MM.1S (cell line): Measurements from ENCODE around the gene SLC24A4.

Source experiments
- DNase-seq: peaks from one replicate; pipeline ENCODE4 v3.0.0-alpha.2; 2015
- H2AFZ ChIP-seq: fragments of 300-600 bp; sonication (generic); 2 replicates; pipeline ENCODE4 v1.6.0; 2016; ENCODE audit warnings: antibody characterized with exemption, low read length
- H3F3A ChIP-seq: fragments of 300-600 bp; sonication (generic); 2 replicates; pipeline ENCODE4 v1.6.1; 2016; ENCODE audit warnings: mild to moderate bottlenecking, antibody characterized with exemption, low read length, moderate library complexity, mixed read lengths; ENCODE audit not compliant: insufficient read depth
- H3K27ac ChIP-seq: fragments of 300-600 bp; sonication (generic); 2 replicates; pipeline ENCODE4 v1.5.1; 2016; ENCODE audit warnings: mild to moderate bottlenecking, low read length
- H3K27me3 ChIP-seq: fragments of 300-600 bp; sonication (generic); replicated peaks from 2 replicates; pipeline ENCODE4 v1.6.0; 2016; ENCODE audit warnings: low read length; ENCODE audit not compliant: insufficient read depth
- H3K36me3 ChIP-seq: fragments of 300-600 bp; sonication (generic); replicated peaks from 2 replicates; pipeline ENCODE4 v1.6.1; 2016; ENCODE audit warnings: mild to moderate bottlenecking, low read length, mixed read lengths; ENCODE audit not compliant: insufficient read depth
- H3K4me1 ChIP-seq: fragments of 300-600 bp; sonication (generic); 2 replicates; pipeline ENCODE4 v1.6.1; 2016; ENCODE audit warnings: low read length, mixed read lengths
- H3K4me2 ChIP-seq: fragments of 300-600 bp; sonication (generic); 2 replicates; pipeline ENCODE4 v1.6.0; 2016; ENCODE audit warnings: low read depth, low read length
- H3K4me3 ChIP-seq: fragments of 300-600 bp; sonication (generic); 2 replicates; pipeline ENCODE4 v1.5.1; 2016; ENCODE audit warnings: low read length, mixed read lengths
- H3K79me2 ChIP-seq: fragments of 300-600 bp; sonication (generic); 2 replicates; pipeline ENCODE4 v1.6.1; 2016; ENCODE audit warnings: mixed run types, low read length, mixed read lengths
- H3K9ac ChIP-seq: fragments of 300-600 bp; sonication (generic); 2 replicates; pipeline ENCODE4 v1.6.1; 2016; ENCODE audit warnings: low read length, mixed read lengths
- H3K9me2 ChIP-seq: fragments of 300-600 bp; sonication (generic); replicated peaks from 2 replicates; pipeline ENCODE4 v1.6.1; 2016; ENCODE audit warnings: mild to moderate bottlenecking, low read length, mixed read lengths; ENCODE audit not compliant: insufficient read depth
- H3K9me3 ChIP-seq: fragments of 300-600 bp; sonication (generic); replicated peaks from 2 replicates; pipeline ENCODE4 v1.6.1; 2016; ENCODE audit warnings: mild to moderate bottlenecking, low read length, mixed read lengths; ENCODE audit not compliant: insufficient read depth
- H4K20me1 ChIP-seq: fragments of 300-600 bp; sonication (generic); 2 replicates; pipeline ENCODE4 v1.6.1; 2016; ENCODE audit warnings: mild to moderate bottlenecking, low read length, moderate library complexity, mixed read lengths; ENCODE audit not compliant: insufficient read depth
- CTCF ChIP-seq: fragments of 300-600 bp; sonication (generic); IDR thresholded peaks from 2 replicates; pipeline ENCODE4 v1.5.1; 2016; ENCODE audit warnings: antibody characterized with exemption, low read length, mixed read lengths
- EZH2 ChIP-seq: fragments of 300-600 bp; sonication (generic); optimal IDR thresholded peaks from 2 replicates; pipeline ENCODE3; 2017; ENCODE audit warnings: low read depth, mild to moderate bottlenecking, antibody characterized with exemption, low read length, mixed read lengths
- EZH2phosphoT487 ChIP-seq: fragments of 300-600 bp; sonication (generic); IDR thresholded peaks from 2 replicates; pipeline ENCODE4 v1.6.1; 2018; ENCODE audit warnings: antibody characterized with exemption, low read length

Gene SLC24A4

DNA sequence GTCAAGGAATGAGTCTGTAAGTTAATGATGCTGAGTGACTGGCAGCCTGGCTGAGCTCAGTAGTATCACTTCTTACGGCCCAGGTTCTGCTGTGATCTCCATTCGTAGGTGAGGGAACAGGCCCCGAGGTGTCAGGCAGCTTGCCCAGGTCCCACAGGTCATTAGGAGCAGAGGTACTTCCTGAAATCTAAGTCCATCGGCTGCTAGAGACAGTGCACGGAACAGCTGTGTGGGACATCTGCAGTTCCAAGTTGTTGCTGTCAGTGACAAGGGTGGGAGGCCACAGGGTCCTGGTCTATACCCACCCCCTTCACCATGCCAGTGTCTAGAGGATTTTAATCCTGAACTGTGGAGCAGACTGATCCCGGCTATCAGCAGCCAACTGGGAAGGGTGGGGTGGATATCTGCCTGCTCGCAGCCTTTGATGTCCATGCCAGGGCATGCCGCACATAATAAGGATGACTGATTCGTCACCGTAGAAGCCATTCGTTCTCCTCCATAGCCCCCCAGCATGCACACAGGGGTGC lies 108.3 kb downstream of the SLC24A4 start:
- DNase-seq, result no peak
- no peaks in the 10 kb centered on the region for H3K79me2 ChIP-seq
- H3K9me2 ChIP-seq, result no peaks in the 10 kb centered on the region
- H4K20me1 ChIP-seq, result no peaks in the 10 kb centered on the region
- no peaks in the 10 kb centered on the region for H3K9me3 ChIP-seq
- H2AFZ ChIP-seq, result no peak overlapping the region
- TF ChIP-seq EZH2phosphoT487 (no peak), CTCF (no peak), EZH2 (no peak)
- no peaks in the 10 kb centered on the region for H3K27me3 ChIP-seq
- H3K4me2 ChIP-seq, result no peak overlapping the region
- H3K4me3 ChIP-seq, result no peak overlapping the region
- H3F3A ChIP-seq, result no peaks in the 10 kb centered on the region
- H3K27ac ChIP-seq, result no peak overlapping the region
- H3K36me3 ChIP-seq, result no peaks in the 10 kb centered on the region
- 0 out of 2 replicates have a peak, but pooled peaks cover 3% of the 10 kb centered on the region for H3K4me1 ChIP-seq
- no peak overlapping the region for H3K9ac ChIP-seq

DNA sequence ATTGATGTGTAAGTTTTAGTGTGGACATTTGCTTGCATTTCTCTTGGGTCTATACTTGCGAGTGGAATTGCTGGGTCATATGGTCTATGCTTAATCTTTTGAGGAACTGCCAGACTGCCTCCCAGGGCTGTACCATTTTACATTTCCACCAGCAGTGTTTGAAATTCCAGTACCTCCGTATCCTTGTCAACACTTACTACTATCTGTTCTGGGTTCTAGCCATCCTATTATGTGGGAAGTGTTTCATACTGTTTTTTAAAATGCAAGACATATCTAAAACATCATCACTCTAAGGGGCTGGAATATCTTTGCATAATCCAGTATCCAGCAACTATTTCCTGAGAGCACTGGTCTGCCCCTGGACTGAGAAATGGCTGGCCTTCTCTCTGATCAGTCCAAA lies 110.4 kb downstream of the SLC24A4 start:
- no peak for DNase-seq
- no peaks in the 10 kb centered on the region for H3K9me3 ChIP-seq
- H3K79me2 ChIP-seq, result no peaks in the 10 kb centered on the region
- no peak overlapping the region for H3K4me3 ChIP-seq
- no peaks in the 10 kb centered on the region for H3K9me2 ChIP-seq
- no peaks in the 10 kb centered on the region for H3K27me3 ChIP-seq
- no peaks in the 10 kb centered on the region for H3F3A ChIP-seq
- H3K9ac ChIP-seq, result no peak overlapping the region
- no peak for TF ChIP-seq EZH2phosphoT487
- TF ChIP-seq EZH2, result no peak
- no peak for TF ChIP-seq CTCF
- H3K27ac ChIP-seq, result no peak overlapping the region
- H4K20me1 ChIP-seq, result no peaks in the 10 kb centered on the region
- peaks cover 14% of the 10 kb centered on the region for H3K4me1 ChIP-seq
- no peak overlapping the region for H2AFZ ChIP-seq
- no peak overlapping the region for H3K4me2 ChIP-seq
- H3K36me3 ChIP-seq, result no peaks in the 10 kb centered on the region

DNA sequence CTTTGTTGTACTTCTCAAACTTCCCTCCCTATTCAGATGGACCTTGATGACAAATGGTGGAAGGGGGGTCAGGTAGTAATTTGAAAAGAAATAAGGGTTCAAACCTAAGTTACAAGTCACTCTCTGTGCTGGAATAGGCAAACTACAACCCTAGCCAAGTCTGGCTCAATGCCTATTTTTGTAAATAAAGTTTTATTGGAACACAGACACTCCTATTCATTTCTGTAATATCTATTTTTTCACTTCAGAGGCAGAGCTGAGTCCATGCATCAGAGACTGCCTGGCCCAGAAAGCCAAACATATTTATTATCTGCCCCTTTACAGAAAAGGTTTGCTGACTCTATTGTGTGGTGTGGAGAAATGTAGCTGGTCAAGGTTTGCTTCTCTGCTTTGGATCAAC lies 112.2 kb downstream of the SLC24A4 start:
- no peak overlapping the region for H3K27ac ChIP-seq
- H3K4me2 ChIP-seq, result no peak overlapping the region
- no peaks in the 10 kb centered on the region for H3K9me3 ChIP-seq
- no peaks in the 10 kb centered on the region for H3K79me2 ChIP-seq
- no peaks in the 10 kb centered on the region for H3F3A ChIP-seq
- DNase-seq, result no peak
- no peaks in the 10 kb centered on the region for H4K20me1 ChIP-seq
- no peak overlapping the region for H3K9ac ChIP-seq
- H2AFZ ChIP-seq, result no peak overlapping the region
- no peaks in the 10 kb centered on the region for H3K27me3 ChIP-seq
- H3K36me3 ChIP-seq, result no peaks in the 10 kb centered on the region
- H3K4me3 ChIP-seq, result no peak overlapping the region
- peaks cover 27% of the 10 kb centered on the region for H3K4me1 ChIP-seq
- no peaks in the 10 kb centered on the region for H3K9me2 ChIP-seq
- TF ChIP-seq CTCF (no peak), EZH2phosphoT487 (no peak), EZH2 (no peak)
